Activated CD4-positive, alpha-beta T cell treated with anti-CD3 and anti-CD28 coated beads, Interleukin-2, amount 50 U/mL, for 48 hours (primary cell): ENCODE data around the gene CDC42EP3.
A peak's percentile ranks its signal among the peaks of the same experiment; 100 is the strongest.

Source experiments
- DNase-seq, 2 experiments: peaks; one replicate each; pipeline ENCODE4 v3.0.0-alpha.2; 2020

Gene CDC42EP3

DNA sequence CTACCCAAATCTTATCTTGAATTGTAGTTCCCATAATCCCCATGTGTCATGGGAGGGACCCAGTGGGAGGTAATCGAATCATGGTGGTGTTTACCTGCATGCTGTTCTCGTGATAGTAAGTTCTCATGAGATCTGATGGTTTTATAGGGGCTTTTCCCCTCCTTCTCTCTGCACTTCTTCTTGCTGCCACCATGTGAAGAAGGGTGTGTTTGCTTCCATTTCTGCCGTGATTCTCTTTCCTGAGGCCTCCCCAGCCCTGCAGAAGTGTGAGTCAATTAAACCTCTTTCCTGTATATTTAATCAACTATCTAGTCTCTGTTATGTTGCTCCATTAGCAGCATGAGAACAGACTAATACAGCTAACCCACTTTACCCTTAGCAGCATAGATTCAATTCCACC, 37.6 kb downstream of the CDC42EP3 start:
- DNase-seq, result no peak

- DNase-seq, result no peak
Measured at GRCh38 chr2:37633234-37633633, 38.2 kb downstream of the CDC42EP3 start.

DNA sequence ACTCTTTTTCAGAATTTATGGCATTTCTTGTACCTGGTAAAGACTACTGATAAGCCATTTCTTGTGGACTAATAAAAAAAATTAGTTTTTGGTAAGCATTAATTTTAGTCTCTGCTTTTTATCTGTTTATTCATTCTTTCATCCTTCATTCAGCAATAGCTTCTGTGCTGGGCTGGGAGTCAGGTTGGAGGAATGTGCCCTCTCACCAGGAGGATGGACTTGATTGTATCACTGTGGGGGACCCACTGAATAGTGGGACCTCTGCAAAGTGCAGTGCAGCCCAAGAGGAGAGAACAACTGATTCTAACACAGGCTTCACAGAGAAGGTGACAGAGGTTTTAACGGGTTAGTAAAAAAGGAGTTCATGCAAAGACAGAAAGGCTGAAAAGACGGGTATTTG, 39.1 kb downstream of the CDC42EP3 start:
- DNase-seq, result no peak

DNA sequence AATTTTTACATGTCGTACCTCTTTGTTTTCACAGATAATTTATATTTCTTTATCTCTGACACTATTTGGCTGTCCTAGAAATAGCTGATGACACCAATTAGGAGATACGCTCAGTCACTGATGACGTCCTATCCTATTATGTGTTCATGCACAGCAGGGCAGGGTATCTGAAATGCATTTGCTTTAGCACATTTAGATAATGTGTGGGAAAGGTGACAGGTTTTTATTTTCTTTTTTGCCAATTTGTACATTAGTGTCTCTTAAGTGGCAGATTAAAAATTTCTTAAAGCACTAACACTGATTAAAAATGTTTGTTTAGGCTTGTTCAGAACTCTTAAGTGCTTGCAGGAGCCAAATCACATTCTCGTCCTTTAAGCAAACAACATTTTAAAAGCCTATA, 39.7 kb downstream of the CDC42EP3 start:
- DNase-seq, result no peak

- DNase-seq, result no peak
Measured at GRCh38 chr2:37631292-37631691, 40.1 kb downstream of the CDC42EP3 start.

- DNase-seq, result no peak
Measured at GRCh38 chr2:37630776-37631175, 40.7 kb downstream of the CDC42EP3 start.

DNA sequence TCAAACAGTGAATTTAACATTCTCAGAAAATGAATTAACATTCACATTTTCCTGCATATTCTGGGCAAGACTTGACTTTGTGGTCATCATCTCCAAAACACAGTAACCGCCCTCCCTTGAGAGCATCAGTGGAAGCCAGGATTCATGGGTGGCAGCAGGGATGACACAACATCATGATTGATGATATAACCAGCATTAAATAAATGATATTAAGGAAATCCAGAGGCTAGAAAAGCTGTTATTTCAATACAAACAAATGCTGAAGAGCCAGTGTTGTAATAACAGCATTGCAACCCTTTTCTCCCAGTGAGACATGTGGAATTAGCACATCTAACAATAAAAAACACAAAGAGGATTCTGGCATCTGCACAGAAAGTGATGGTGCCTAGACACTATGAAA, 41.1 kb downstream of the CDC42EP3 start:
- no peak for DNase-seq

DNA sequence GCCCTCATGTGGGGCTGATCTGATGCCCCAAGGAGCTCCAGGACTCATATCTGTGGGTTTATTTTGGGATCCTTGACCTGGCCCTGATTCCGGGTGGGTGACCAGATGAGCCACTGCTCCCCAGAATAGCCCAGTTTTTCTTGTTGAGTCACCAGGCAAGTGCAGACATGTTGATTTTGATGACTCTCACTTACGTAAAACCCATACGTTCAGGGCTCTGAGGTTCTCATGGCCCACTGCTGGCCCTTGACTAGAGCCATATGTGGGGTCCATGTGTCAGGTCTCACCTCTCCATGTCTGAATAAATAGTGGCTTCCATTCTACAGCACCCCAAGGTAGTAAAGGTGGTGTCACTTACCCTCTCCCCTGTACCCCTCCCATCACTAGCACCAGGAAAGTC, 41.9 kb downstream of the CDC42EP3 start:
- DNase-seq, result no peak

- DNase-seq, result no peak
Measured at GRCh38 chr2:37627710-37628109, 43.7 kb downstream of the CDC42EP3 start.

DNA sequence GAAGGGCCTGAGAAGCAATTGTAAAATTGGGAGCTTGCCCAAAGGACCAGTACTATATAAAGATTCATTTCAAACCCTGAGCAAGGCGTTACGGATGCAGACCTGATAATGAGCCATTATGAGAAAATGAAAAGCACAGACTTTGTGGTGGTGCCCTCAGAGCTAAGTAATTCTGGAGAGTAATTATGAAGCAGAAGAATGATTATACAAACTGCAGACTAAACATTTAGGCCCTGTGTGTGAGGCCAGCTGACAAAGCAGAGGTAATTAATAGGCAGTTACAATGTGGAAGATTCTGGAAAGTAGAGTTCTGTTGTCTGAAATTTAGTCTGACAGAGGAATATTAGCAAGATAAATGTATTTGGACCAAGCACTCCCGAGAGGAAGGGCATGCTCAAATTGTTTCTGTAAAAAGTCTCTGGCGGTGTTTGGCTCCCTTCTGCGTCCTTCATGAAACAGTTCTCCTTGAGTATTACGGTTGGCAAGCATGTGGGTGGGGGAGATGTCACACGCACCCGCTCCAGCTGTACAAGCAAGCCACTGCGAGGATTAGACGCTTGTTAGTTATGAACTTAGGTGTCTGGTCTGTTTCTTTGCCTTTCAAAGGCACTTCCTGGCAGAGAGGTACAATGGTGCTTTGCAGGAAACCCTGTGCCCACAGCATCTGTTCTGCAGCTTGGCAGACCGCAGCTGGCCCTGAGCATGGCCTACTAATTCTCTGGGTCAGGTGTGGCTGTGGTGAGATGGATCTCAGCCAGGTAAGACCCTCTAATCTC, 45.5 kb downstream of the CDC42EP3 start:
- peak; percentile 43 to 59 for DNase-seq

GRCh38 chr2:37625156-37625555, 46.3 kb downstream of the CDC42EP3 start:
- no peak for DNase-seq

DNA sequence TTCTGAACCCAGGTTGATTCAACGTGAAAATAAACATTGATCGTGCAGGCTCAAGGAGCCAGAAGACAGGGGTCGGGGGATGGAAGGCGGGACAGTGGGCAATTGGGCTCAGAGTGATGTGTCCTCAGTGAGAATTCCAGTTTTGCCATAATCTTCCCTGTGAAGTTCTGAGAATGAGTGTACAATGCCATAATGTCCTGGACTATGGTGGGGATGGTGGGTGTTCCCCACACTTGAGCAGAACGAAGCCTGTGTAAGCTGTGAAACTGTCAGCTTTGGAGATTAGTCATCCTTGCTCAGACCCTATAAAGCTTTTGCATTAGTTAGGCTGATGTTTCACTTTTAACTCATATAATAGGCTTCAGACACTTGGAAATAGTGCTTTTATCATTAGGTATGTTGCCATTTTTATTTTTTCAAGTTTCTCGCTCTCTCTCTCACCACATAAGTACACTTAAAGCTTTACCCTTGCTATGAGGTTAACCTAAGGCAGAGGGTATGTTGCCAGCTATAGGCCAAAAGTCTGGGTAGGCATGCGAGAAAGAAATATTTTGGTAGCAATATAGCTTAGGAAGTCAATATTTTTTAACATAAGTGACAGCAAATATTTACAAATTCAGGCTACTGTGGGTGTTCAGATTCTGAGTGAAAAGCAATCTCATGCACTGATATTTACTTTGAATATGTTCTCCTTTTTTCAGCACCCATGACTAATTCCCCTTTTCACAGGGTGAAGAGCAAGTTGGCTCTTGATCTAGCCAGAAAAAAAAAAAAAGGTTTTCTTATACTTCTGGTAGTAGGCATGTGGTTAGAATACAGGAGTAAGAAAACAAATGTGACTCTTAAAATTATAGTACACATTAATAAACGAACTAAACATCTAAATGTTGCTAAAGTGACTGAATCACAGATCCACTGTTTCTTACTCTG, 47.2 kb downstream of the CDC42EP3 start:
- no peak for DNase-seq

GRCh38 chr2:37623406-37623805, 48.0 kb downstream of the CDC42EP3 start:
- DNase-seq, result no peak

- no peak for DNase-seq
Measured at GRCh38 chr2:37622450-37623100, 48.9 kb downstream of the CDC42EP3 start.

DNA sequence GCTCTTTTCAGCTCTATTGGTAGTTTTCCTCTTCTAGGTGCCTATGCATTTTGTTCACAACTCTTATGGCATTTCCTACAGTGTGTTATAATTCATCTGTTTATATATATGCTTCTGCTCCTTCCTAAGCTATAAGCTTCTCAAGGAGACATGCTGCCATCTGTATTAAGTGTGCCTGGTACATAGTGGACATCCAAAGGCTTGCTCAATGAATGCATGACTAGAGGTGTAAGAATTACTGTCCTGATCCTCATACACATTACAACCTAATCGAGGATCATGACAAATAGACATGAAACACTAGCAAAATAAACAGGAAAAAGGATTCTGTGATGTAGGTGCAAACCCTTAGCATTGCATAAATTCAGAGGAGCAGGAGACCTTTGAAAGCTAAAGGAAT, 50.2 kb downstream of the CDC42EP3 start:
- no peak for DNase-seq

DNA sequence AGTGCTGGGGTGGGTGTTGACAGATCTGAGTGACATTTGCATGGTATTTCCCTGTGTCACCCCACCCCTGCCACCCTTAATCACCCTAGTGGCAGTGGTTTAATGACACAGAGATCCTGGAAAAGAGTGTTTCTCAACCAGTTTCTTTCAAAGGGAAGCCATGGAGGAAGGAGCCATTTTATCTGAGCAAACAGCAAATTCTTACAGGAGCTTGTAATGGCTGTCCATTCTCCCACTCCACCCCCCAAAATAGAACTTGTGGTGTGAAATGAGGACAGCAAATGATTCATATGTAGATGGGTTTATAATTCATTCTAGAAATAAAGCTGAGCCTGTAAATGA, 51.5 kb downstream of the CDC42EP3 start:
- DNase-seq, result no peak

DNA sequence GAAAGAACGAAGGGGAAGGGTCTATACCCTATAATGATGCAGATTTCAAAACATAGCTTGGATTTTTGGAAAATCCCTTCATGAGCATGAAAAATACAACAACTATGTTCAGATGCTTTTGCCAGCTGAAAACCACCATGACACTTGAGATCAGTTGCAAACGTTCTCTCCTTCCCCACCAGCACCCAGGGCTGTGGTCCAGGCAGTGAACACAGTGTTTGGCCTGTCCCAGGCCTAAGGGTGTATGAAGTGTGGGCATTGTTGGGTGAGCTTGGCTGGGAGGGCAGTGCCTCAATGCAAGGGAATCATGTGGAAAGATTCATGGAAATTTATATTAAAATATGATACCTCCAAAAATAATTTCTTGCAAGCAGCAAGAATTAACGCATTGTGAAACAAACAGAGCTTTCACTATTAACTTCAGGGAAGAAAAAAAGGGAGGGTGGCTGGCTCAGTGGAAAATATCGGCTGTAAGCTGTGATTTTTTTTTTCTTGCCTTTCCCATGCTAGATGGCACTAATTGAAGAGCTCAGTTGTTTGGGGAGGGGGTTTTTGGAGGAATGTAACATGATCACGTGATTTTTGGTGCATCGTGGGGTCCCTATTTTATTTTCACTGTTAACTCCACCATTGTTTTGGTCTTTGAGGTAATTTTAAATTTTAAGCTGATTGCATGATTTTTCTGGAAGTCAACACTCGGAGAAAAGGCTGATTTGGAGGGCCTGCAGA, 52.0 kb downstream of the CDC42EP3 start:
- DNase-seq, result no peak

DNA sequence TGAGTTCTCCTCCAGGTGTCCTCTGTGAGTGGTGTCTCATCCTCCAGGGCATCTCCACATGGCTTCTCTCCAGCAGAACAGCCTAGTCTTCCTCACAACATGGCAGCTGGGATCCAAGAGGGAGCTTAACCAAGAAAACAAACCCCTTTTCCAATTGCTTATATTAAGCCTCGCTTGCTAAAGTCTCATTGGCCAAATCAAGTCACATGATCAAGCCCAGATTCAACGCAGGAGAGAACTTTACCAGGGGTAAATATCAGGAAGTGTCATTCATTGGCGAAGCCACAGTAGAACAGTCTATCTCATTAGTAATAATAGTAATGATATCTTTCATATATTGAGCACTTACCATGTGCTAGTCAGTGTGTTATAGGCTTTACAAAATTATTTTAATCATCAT, 53.1 kb downstream of the CDC42EP3 start:
- DNase-seq, result no peak

DNA sequence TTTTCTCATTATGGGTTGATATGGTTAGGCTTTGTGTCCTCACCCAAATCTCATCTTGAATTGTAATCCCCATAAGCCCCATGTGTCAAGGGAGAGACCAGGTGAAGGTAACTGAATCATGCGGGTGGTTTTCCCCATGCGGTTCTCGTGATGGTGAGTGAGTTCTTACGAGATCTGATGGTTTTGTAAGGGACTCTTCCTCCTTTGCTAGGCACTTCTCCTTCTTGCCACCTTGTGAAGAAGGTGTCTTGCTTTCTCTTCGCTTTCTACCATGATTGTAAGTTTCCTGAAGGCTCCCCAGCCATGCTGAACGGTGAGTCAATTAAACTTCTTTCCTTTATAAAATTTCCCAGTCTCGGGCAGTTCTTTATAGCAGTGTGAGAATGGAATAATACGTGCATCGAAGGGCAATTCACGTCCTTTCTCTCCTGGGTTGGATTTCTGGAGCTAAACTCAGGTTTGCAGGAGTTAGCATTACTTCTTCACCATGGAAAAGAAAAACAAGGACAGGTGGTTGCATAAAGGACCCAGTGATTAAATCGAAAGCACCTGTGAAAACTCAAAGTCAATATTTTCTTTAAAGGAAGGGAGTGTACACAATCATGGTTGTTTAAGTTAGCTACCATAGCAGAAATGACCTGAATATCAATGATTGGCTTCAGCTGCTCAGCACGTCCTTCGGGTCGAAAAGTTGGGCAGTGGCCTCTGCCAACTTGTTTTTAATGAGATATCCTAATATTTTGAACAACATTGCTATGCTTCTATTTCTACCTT, 54.1 kb downstream of the CDC42EP3 start:
- DNase-seq, result no peak

DNA sequence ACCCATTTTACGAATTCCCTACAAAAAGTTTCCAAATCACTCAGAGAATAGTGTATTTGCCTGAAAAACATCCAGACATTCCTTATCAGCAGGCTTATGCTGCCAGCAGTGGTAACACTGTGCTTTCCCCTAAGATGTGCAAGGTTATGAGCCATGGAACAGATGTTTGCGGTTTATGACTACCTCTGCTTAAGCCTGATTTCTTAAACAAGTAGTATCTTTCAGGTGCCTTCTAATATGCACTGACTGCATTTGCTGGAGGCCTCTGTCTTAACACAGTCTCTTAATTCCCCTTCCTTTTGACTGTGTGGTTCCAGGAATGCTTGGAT, 54.8 kb downstream of the CDC42EP3 start:
- no peak for DNase-seq

DNA sequence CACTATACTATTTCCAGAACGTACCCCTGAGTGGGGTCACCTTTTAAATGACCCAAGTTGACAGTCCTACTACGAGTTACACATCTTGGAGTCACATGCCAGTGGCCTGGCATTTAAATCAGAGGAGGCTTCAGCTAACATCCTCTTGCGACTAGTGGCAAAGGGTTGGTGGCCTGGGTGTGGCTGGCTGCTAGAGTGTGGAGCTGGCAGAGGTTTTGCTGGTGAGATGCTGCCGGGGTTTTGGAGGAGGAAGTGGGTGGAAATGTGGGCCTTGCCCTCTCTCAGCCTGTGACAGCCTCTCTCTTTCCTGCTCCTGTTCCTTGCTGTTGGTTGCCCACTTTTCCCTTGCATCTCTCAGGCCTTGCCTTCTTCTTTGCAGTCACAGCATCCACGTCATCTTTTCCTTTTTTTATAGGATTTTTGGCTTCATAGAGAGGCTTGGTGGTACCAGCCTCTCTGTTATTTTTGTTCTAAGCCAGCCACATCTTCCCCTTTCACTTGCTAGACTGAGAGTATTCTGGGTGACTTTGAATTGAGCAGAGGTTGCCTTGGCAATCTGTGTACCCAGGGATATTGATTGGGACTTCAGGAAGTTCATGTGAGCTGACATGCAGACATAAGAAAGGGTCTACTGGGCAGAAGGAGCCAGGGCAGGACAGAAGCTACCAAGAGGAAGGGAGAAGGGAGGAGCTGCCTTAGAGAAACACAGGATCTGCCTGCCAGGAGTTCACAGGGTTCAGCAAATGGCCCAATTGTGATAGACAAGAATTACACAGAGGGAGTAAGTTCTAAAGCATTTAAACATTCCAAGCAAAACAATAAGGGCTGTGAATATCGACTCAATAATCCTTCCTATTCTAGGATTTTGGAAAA, 55.4 kb downstream of the CDC42EP3 start:
- peak in 1 of 2 experiments; percentile 47 for DNase-seq
